Choroid plexus epithelial cell (primary cell): ENCODE measurements around the gene ARMH3.

Experiments
- DNase-seq: peaks from one replicate; pipeline ENCODE4 v3.0.0-alpha.2; 2010; ENCODE audit warnings: low read depth
- H3K4me3 ChIP-seq: 2 replicates; pipeline ENCODE4 v1.5.1; 2011; ENCODE audit warnings: low read depth, mild to moderate bottlenecking, control low read depth, low read length, moderate library complexity
- CTCF ChIP-seq: conservative IDR thresholded peaks from 2 replicates; pipeline ENCODE4 v1.5.1; 2011; ENCODE audit warnings: low read depth, mild to moderate bottlenecking, control low read depth, inconsistent platforms, low read length, moderate library complexity

Gene ARMH3

GRCh38 chr10:101958691-101959090 is 97.3 kb downstream of the ARMH3 start:
- no peak overlapping the region for H3K4me3 ChIP-seq
- no peak for DNase-seq
- TF ChIP-seq CTCF, result no peak

DNA sequence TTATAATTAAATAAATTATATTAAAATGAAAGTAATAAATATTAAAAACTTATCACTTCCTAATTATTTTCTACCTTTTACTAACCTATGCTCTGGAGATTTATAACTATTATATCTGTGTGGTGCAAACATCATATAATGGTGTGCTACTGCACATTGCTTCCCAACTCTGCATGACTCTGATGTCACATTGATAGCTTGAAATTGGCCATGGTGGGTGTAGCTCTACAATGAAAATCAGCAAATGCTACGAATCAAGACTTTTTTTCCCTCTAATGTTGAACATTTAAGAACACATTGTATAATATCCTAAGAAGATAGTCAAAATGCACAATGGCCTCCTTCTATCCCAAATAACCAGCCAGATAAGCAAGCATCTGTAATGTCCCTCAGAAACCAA is 99.1 kb downstream of the ARMH3 start:
- no peak for TF ChIP-seq CTCF
- H3K4me3 ChIP-seq, result no peak overlapping the region
- DNase-seq, result no peak

DNA sequence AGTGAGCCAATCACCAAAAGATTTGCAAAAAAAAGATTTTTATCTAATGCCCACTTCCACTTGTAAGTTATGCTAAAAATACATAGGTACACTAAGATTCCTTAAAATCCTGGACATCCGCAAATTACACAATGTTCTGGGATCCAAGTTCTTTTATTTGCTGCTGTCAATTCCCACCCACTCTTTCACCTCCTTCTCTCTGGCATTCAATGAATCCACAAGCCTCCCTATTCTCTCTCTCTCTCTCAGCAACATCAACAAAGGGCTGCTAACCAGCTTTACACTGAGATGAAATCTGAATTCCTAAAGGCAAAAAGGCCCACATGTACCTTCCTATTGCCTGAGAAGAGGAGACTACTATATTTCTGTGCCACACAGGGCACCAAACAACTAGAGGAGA is 99.9 kb downstream of the ARMH3 start:
- no peak overlapping the region for H3K4me3 ChIP-seq
- no peak for TF ChIP-seq CTCF
- DNase-seq, result no peak

GRCh38 chr10:101952191-101952590 is 103.8 kb downstream of the ARMH3 start:
- no peak for TF ChIP-seq CTCF
- no peak overlapping the region for H3K4me3 ChIP-seq
- no peak for DNase-seq

- TF ChIP-seq CTCF, result no peak
- DNase-seq, result no peak
- no peak overlapping the region for H3K4me3 ChIP-seq
Measured at GRCh38 chr10:101950213-101950612, 105.8 kb downstream of the ARMH3 start.

DNA sequence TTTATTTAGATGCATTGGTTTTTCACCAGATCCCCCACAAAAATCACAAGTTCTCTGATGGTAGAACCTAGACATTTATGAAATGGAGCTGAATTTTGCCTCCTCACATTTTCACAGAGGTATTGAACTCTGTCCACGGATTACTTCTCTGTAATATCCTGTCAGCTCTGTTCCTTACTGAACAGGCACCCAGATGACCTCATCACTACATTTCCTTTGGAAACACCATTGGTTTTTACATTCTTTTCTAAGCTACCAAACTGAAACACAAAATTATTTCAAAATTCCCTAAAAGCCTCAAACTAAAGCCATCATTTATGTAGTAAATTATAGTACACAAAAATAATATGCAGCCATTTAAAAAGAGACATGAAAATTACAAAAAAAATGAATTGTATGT is 114.1 kb downstream of the ARMH3 start:
- no peak for TF ChIP-seq CTCF
- peak; percentile 67 for DNase-seq

DNA sequence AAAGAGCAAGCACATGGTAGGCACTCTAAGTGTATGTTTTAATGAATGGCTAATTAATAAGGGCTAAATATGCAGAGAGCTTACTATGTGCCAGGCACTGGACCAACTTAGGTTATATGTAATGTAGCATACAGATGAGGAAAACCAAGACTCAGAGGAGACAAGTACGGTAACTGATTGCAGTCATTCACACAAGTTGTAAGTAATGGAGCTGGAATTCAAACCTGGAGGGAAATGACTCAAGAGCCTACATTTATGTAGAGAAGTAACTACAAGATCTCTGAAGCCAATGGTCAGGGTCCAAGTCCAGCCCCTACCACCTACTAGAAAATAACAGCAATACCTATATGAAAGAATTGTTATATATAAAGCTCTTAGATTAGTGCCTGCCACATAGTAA is 115.1 kb downstream of the ARMH3 start:
- no peak for TF ChIP-seq CTCF
- no peak overlapping the region for H3K4me3 ChIP-seq
- peak; percentile 46 for DNase-seq

More for the DNA sequence above, 114.1 kb downstream of the ARMH3 start:
- no peak overlapping the region for H3K4me3 ChIP-seq
